CD4-positive, alpha-beta T cell (primary cell): ENCODE results near the gene ETFB. TPM values are rescaled to one million over a fixed set of nuclear protein-coding genes. Genes with fewer than 3 reads are reported as not detected.
A peak's percentile ranks its signal among the peaks of the same experiment; 100 is the strongest.

Source experiments
- ATAC-seq: fragments of 200-7000 bp; cut with Tn5 transposase; one replicate; pipeline ENCODE4 v1.10.0; 2022; ENCODE audit warnings: mild to moderate bottlenecking; ENCODE audit not compliant: poor library complexity
- CTCF ChIA-PET: fragments of 350-600 bp; sonication (Branson Sonifier 250); formaldehyde crosslinking; loops from one replicate; lab custom pipeline; 2021; ENCODE audit warnings: antibody characterized with exemption, inconsistent platforms; lab: Charles Lee
- POLR2A ChIA-PET: fragments of 350-600 bp; sonication (Branson Sonifier 250); formaldehyde crosslinking; loops from one replicate; lab custom pipeline; 2021; ENCODE audit warnings: antibody characterized with exemption, inconsistent platforms; lab: Charles Lee
- DNase-seq, 14 experiments: peaks; one replicate each; pipeline ENCODE4 v3.0.0-alpha.2; 2013 to 2020; ENCODE audit warnings: mixed read lengths in 2 of 14
- H3K27ac ChIP-seq, 2 donors: one replicate each; pipeline versions ENCODE4 v1.5.1 to v1.7.0; 2013; ENCODE audit warnings: low read length in 2 of 2, low read depth in 1 of 2, mild to moderate bottlenecking in 1 of 2
- H3K27me3 ChIP-seq, 2 experiments: 1 replicate in 1 of 2; 2 replicates in 1 of 2; pipeline versions ENCODE4 v1.6.1 to v1.7.0; 2013; ENCODE audit warnings: low read length in 2 of 2, control low read depth in 1 of 2, mild to moderate bottlenecking in 1 of 2, moderate library complexity in 1 of 2; ENCODE audit not compliant: insufficient read depth in 2 of 2, control insufficient read depth in 1 of 2
- H3K36me3 ChIP-seq: one replicate; pipeline ENCODE4 v1.6.1; 2013; ENCODE audit warnings: low read length, control low read depth; ENCODE audit not compliant: insufficient read depth
- H3K4me1 ChIP-seq: one replicate; pipeline ENCODE4 v1.6.1; 2013; ENCODE audit warnings: low read length, control low read depth; ENCODE audit not compliant: insufficient read depth
- H3K4me3 ChIP-seq: one replicate; pipeline ENCODE4 v1.5.1; 2013; ENCODE audit warnings: mild to moderate bottlenecking, low read length, moderate library complexity
- H3K9me3 ChIP-seq, 2 experiments: 1 replicate in 1 of 2; 2 replicates in 1 of 2; pipeline versions ENCODE4 v1.6.1 to v1.7.0; 2013; ENCODE audit warnings: low read length in 2 of 2, mild to moderate bottlenecking in 2 of 2, control low read depth in 1 of 2, moderate library complexity in 1 of 2; ENCODE audit not compliant: control insufficient read depth in 1 of 2, insufficient read depth in 1 of 2
- H3K27ac Mint-ChIP-seq: one replicate; pipeline ENCODE4 v1.8.0; 2020; ENCODE audit warnings: mixed read lengths
- H3K27me3 Mint-ChIP-seq: one replicate; pipeline ENCODE4 v1.8.0; 2021; ENCODE audit warnings: mixed read lengths
- H3K36me3 Mint-ChIP-seq: one replicate; pipeline ENCODE4 v1.8.0; 2021; ENCODE audit warnings: low read depth, mixed read lengths
- H3K4me1 Mint-ChIP-seq: one replicate; pipeline ENCODE4 v1.8.0; 2021; ENCODE audit warnings: low read depth, mixed read lengths
- H3K4me3 Mint-ChIP-seq: one replicate; pipeline ENCODE4 v1.8.0; 2020; ENCODE audit warnings: mild to moderate bottlenecking, mixed read lengths
- H3K9me3 Mint-ChIP-seq: one replicate; pipeline ENCODE4 v1.8.0; 2020; ENCODE audit warnings: mixed read lengths
- intact Hi-C, 2 experiments: fragments of 100-400 bp; cut with DNase I in 1 of 2; cut with micrococcal nuclease in 1 of 2; formaldehyde crosslinking; loops; one replicate each; pipeline versions ENCODE4 v1.15.1 to v1.9.0; 2023 to 2025; cut with DNase I, micrococcal nuclease
- total RNA-seq, 174 experiments: library from RNA in 2 of 174; stranded (reverse) in 2 of 174; gene quantifications; one replicate each; pipeline ENCODE4 v1.2.3 and lab custom pipeline; 2021 to 2026
- TF ChIP-seq, protein P1 (sequence below): fragments of 200-600 bp; IDR thresholded peaks from one replicate; pipeline ENCODE4 v1.8.0; 2022; ENCODE audit warnings: antibody characterized with exemption, mild to moderate bottlenecking

The ETFB gene
- total RNA-seq, 2 experiments from 2014 or later: 29.7 to 30.1 TPM

DNA sequence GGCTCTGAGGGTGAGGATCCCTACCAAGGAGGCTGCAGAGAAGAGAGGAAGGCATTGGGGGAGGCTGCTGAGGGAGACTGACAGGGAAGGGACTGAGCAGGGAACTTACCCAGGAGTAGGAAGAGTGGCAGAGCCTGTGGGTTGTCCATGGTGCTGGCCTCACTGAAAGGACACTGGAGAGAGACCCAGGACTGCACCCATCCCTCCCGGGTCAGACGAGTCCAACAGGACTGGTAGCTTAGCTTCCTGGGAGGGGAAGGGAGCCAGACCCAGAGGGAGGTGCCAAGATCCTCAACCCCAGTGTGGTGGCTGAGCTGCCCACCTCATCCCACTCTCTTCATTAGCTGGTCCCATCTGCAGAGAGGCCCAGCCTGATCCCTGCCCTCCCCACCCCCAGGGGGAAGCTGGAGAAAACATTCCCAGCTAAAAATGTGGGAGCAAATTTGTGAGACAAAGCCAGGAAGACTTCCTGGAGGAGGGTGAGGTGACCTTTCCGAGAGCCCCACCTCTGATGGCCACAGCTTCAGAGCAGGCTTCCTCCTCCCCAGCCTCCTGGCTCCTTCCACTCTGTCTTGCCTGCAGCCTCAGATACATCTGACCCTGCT lies 24.1 kb downstream of the ETFB start, which contains the start of gene VSIG10L:
Gene VSIG10L, minus strand, starts transcription at position 164 of the 605 bp plus-strand sequence. Its CDS starts 15 bp downstream, at position 149.
- Histone ChIP-seq H3K4me3 (no peak within 1 kb of the TSS), H3K27ac (no peak within 1 kb of the TSS), H3K9me3 (no peaks in the 10 kb centered on the region), H3K4me1 (peaks cover 23% of the 10 kb centered on the region), H3K27me3 (no peaks in the 10 kb centered on the region), H3K36me3 (peaks cover 19% of the 10 kb centered on the region)
- TF ChIP-seq, protein P1, sequence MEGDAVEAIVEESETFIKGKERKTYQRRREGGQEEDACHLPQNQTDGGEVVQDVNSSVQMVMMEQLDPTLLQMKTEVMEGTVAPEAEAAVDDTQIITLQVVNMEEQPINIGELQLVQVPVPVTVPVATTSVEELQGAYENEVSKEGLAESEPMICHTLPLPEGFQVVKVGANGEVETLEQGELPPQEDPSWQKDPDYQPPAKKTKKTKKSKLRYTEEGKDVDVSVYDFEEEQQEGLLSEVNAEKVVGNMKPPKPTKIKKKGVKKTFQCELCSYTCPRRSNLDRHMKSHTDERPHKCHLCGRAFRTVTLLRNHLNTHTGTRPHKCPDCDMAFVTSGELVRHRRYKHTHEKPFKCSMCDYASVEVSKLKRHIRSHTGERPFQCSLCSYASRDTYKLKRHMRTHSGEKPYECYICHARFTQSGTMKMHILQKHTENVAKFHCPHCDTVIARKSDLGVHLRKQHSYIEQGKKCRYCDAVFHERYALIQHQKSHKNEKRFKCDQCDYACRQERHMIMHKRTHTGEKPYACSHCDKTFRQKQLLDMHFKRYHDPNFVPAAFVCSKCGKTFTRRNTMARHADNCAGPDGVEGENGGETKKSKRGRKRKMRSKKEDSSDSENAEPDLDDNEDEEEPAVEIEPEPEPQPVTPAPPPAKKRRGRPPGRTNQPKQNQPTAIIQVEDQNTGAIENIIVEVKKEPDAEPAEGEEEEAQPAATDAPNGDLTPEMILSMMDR: no peak
- intact Hi-C loops: no loop called here
- Mint-ChIP-seq H3K36me3 (peaks cover 16% of the 10 kb centered on the region), H3K4me1 (peaks cover 23% of the 10 kb centered on the region), H3K27me3 (no peaks in the 10 kb centered on the region), H3K9me3 (no peaks in the 10 kb centered on the region), H3K27ac (no peak within 1 kb of the TSS), H3K4me3 (peak within 1 kb of the TSS; percentile 73)
- ATAC-seq (no peak), DNase-seq (no peak)
- POLR2A ChIA-PET: interaction anchor here (0.7 to 1.0 kb wide), 2 partner anchors 23 to 52 kb away, joined by 3 read pairs; no protein-coding TSS in a partner anchor
- CTCF ChIA-PET: interaction anchor here (1.4 kb wide), 1 partner anchor 80 kb away, joined by 3 read pairs; no protein-coding TSS in a partner anchor

DNA sequence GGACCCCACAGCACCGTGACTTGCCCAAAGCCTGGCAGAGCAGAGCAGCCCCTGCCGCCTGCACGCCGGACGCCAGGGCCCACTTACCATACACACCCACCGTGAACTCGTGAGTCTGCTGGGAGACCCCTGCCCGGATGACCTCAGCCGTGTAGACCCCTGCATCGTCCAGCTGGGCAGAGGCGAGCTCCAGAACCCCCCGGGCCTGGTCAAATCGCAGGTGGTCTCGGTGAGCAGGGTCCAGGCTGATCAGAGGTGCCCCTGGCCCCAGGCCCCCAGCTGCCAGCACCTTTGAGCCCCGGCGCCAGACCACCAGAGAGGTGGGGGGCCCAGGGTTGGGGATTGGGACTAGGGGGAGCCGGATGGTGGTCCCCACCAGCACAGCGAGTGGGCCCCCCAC lies 25.1 kb downstream of the ETFB start:
- Histone ChIP-seq H3K4me1 (peaks cover 23% of the 10 kb centered on the region), H3K27ac (no peak overlapping the region), H3K36me3 (peaks cover 10% of the 10 kb centered on the region), H3K9me3 (no peaks in the 10 kb centered on the region), H3K27me3 (no peaks in the 10 kb centered on the region), H3K4me3 (no peak overlapping the region)
- no peak overlapping the region for H3K27ac Mint-ChIP-seq
- DNase-seq (no peak), ATAC-seq (no peak)
- ChIA-PET CTCF (interaction anchor here (1.4 kb wide), 1 partner anchor 81 kb away, joined by 3 read pairs; no protein-coding TSS in a partner anchor), POLR2A (interaction anchor here (0.9 to 1.0 kb wide), 2 partner anchors 10 to 24 kb away, joined by 3 read pairs; no protein-coding TSS in a partner anchor)
- intact Hi-C loops: no loop called here
- peaks cover 9% of the 10 kb centered on the region for H3K36me3 Mint-ChIP-seq
- peak overlapping the region; percentile 73 for H3K4me3 Mint-ChIP-seq
- TF ChIP-seq, protein P1: no peak
- peaks cover 23% of the 10 kb centered on the region for H3K4me1 Mint-ChIP-seq
- no peaks in the 10 kb centered on the region for H3K27me3 Mint-ChIP-seq
- no peaks in the 10 kb centered on the region for H3K9me3 Mint-ChIP-seq

DNA sequence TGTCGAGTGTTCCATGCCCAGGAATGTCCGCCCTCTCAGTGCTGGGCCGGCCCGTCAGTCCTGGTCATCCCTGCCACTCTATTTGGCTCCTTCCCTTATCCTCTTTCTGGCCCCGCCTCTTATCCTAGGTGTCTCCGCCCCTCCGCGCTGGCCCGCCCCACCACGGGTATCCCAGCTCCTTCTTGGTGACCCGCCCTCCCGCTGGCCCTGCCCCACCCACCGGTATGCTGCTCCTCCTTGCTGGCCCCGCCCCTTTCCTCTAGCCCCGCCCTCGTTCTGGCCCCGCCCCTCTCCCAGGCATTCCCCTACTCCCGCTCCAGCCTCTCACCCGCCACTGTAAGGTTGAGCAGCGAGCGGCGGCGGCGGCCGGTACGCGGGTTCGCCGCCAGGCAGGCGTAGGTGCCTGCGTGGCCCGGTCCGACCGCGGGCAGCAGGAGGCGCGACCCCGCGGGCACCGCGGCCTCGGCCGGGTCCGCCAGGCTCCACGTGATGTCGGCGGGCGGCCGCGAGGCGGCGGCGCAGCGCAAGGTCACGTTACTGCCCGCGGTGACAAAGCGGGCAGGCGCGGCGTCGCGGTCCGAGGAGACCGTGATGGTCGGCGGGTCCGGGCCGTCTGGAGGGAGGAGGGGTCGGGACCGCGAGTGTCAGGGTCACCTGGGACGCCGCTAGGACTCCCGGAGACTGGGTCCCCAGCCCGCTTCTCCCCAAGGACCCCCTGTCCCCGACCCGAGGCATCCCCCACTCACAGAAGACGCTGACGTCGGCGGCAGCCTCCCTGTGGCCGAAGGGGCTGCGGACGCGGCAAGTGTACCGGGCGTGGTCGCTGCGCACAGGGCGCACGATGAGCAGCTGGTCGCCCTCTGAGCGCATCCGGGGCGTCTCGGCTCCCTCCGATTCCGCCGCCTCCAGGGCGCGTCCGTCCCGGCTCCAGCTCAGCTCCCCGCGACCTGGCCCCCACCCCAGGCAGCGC lies 26.2 kb downstream of the ETFB start:
- no peaks in the 10 kb centered on the region for H3K27me3 Mint-ChIP-seq
- ChIA-PET POLR2A (interaction anchor here (0.8 to 1.3 kb wide), 5 partner anchors 11 to 317 kb away, joined by 3 to 4 read pairs (median 3); no protein-coding TSS in a partner anchor), CTCF (interaction anchor here (1.3 to 2.3 kb wide), 2 partner anchors 54 to 68 kb away, joined by 3 to 6 read pairs; no protein-coding TSS in a partner anchor)
- H3K4me3 Mint-ChIP-seq: peak overlapping the region; percentile 80
- no peaks in the 10 kb centered on the region for H3K27me3 ChIP-seq
- peak overlapping the region; percentile 62 for H3K4me3 ChIP-seq
- intact Hi-C loops: loop anchor here (1.0 to 2.0 kb wide), 9 partner anchors 27 to 437 kb away; no protein-coding TSS in a partner anchor
- ATAC-seq (peak; percentile 61), DNase-seq (peak; percentile 72 to 93 (median 80))
- H3K9me3 ChIP-seq: no peaks in the 10 kb centered on the region
- H3K36me3 ChIP-seq: peaks cover 1% of the 10 kb centered on the region
- H3K27ac ChIP-seq: no peak overlapping the region
- peak overlapping the region; percentile 7 for H3K27ac Mint-ChIP-seq
- peaks cover 23% of the 10 kb centered on the region for H3K4me1 Mint-ChIP-seq
- TF ChIP-seq, protein P1: no peak
- H3K4me1 ChIP-seq: peaks cover 23% of the 10 kb centered on the region
- no peaks in the 10 kb centered on the region for H3K9me3 Mint-ChIP-seq
- peaks cover 4% of the 10 kb centered on the region for H3K36me3 Mint-ChIP-seq
